ENCODE data around the gene THBS1.

The THBS1 gene

GRCh38 chr15:39609166-39609916 is 28.5 kb downstream of the THBS1 start:
- DNase-seq: no peak

- no peak for DNase-seq
These were observed 29.8 kb downstream of the THBS1 start for GRCh38 chr15:39610665-39611064.

- no peak for DNase-seq
These were observed 32.4 kb downstream of the THBS1 start for GRCh38 chr15:39613271-39613670.

GRCh38 chr15:39613861-39614260 is 33.0 kb downstream of the THBS1 start:
- DNase-seq: no peak

GRCh38 chr15:39616731-39617455 is 36.0 kb downstream of the THBS1 start:
- DNase-seq: no peak

- no peak for DNase-seq
These were observed 37.4 kb downstream of the THBS1 start for GRCh38 chr15:39618063-39618823.

GRCh38 chr15:39621210-39621609 is 40.3 kb downstream of the THBS1 start:
- no peak for DNase-seq

GRCh38 chr15:39621976-39622375 is 41.1 kb downstream of the THBS1 start:
- DNase-seq: no peak

- DNase-seq: no peak
These were observed 42.0 kb downstream of the THBS1 start for GRCh38 chr15:39622660-39623516.

- DNase-seq: no peak
These were observed 42.7 kb downstream of the THBS1 start for GRCh38 chr15:39623529-39623931.

- peak; percentile 46 for DNase-seq
These were observed 43.9 kb downstream of the THBS1 start for GRCh38 chr15:39624806-39625205.

- DNase-seq: no peak
These were observed 44.6 kb downstream of the THBS1 start for GRCh38 chr15:39625451-39625850.

GRCh38 chr15:39625856-39626255 is 45.0 kb downstream of the THBS1 start:
- DNase-seq: no peak

- DNase-seq: no peak
These were observed 46.7 kb downstream of the THBS1 start for GRCh38 chr15:39627451-39628143.

- DNase-seq: no peak
These were observed 47.2 kb downstream of the THBS1 start for GRCh38 chr15:39628144-39628508.

GRCh38 chr15:39628546-39629257 is 47.8 kb downstream of the THBS1 start:
- DNase-seq: no peak

- no peak for DNase-seq
These were observed 48.5 kb downstream of the THBS1 start for GRCh38 chr15:39629371-39629770.

GRCh38 chr15:39629906-39630305 is 49.0 kb downstream of the THBS1 start:
- DNase-seq: no peak

GRCh38 chr15:39631357-39631756 is 50.5 kb downstream of the THBS1 start:
- no peak for DNase-seq

GRCh38 chr15:39638041-39638440 is 57.2 kb downstream of the THBS1 start:
- DNase-seq: no peak

- DNase-seq: no peak
These were observed 58.2 kb downstream of the THBS1 start for GRCh38 chr15:39639037-39639436.

GRCh38 chr15:39640665-39641064 is 59.8 kb downstream of the THBS1 start:
- DNase-seq: no peak
